Measurements from ENCODE around the gene FLT3LG.
A peak's percentile ranks its signal among the peaks of the same experiment; 100 is the strongest.

Gene FLT3LG, protein sequence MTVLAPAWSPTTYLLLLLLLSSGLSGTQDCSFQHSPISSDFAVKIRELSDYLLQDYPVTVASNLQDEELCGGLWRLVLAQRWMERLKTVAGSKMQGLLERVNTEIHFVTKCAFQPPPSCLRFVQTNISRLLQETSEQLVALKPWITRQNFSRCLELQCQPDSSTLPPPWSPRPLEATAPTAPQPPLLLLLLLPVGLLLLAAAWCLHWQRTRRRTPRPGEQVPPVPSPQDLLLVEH

DNA sequence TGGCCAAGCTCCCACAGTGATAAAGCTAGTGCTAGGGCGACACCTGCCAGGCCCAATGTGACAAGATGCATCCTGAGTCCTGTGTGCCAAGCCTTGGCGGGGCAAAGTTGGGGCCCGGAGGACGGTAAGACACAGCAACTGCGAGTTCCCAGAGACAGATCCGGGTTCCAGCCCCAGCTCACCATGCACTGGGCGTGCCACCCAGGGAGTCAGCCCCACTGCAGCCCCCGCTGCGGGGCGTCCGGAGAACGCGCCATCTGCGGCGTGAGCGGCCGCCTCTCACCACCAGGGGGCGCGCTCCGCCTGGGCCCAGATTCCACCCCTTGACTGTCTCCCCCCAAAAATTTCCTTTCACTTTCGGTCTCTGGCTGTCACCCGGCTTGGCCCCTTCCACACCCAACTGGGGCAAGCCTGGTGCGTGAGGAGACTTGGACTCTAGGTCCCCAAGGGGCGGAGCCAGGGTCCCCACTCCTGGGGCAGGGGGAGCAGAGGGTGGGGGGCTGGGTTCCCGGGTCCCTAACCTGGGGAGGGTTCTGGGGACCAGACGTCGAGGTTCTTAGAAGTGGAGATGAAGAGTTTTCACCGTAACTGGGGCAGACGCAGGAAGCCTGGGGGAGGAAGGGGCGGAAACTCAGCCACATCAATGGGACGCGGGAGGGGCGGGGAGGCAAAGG lies at the start of gene FLT3LG:
FLT3LG (plus strand) TSS at position 348 of the 674 bp plus-strand sequence. CDS start 425 bp downstream, outside the sequence.
- TF ChIP-seq, protein P1, sequence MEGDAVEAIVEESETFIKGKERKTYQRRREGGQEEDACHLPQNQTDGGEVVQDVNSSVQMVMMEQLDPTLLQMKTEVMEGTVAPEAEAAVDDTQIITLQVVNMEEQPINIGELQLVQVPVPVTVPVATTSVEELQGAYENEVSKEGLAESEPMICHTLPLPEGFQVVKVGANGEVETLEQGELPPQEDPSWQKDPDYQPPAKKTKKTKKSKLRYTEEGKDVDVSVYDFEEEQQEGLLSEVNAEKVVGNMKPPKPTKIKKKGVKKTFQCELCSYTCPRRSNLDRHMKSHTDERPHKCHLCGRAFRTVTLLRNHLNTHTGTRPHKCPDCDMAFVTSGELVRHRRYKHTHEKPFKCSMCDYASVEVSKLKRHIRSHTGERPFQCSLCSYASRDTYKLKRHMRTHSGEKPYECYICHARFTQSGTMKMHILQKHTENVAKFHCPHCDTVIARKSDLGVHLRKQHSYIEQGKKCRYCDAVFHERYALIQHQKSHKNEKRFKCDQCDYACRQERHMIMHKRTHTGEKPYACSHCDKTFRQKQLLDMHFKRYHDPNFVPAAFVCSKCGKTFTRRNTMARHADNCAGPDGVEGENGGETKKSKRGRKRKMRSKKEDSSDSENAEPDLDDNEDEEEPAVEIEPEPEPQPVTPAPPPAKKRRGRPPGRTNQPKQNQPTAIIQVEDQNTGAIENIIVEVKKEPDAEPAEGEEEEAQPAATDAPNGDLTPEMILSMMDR (IDR thresholded peaks at IDR 0.05; ENCODE audit: insufficient read depth, missing control alignments), result peak; percentile 67
- DNase-seq (ENCODE audit: insufficient read length, low spot score) (peak; percentile 81), FAIRE-seq (no peak)

DNA sequence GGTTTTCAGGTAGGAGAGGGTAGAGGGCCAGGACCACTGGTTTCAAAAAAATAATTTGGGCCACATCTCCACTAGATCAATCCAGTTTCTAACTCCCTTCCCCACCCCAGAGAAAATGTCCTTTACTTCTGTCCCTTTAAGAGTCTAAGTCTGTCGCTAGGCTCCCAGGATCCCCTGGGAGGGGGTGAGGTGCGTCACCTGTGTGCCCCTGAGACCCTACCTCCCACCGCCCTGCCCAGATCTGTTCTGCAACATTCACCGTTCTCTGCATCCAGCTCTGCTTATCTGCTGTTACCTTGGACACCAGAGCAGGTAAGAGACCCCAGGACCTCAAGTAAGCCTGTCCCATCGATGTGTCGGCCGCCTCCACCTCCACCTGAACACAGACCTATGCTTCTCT lies 48.8 kb upstream of the FLT3LG start, which contains the start of gene GFY:
GFY (plus strand) TSS at position 211 of the 400 bp plus-strand sequence. CDS start 1,043 bp downstream, outside the sequence.
- TF ChIP-seq, protein P1 (IDR thresholded peaks at IDR 0.05; ENCODE audit: insufficient read depth, missing control alignments), result no peak
- FAIRE-seq (no peak), DNase-seq (ENCODE audit: insufficient read length, low spot score) (no peak)

DNA sequence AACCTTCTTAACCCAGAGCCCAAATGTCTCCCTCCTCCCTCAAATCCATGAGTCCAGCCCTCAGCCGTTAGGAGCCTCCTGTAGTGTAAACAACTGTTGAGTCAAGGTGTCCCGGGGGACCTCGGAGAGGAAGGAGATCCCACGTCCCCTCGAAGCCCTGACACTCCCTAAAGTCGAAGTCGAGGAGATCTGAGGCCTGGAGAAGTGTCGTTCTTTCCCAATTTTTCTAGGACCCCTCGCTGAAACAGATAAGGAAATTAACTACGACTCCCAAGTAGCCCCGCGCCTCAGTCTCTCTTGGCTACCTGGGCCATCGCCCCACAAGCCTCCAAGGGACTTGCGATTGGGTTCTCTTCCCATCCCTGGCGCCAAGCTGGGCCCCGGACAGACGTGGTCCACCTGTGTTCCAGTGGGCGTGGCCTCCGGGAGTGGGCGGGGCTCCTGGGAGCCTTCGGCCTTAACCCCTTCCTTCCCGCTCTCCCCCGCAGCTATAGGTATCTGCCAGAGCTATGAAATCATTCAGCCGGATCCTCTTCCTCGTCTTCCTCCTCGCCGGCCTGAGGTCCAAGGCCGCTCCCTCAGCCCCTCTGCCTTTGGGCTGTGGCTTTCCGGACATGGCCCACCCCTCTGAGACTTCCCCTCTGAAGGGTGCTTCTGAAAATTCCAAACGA lies 48.0 kb upstream of the FLT3LG start:
- no peak for FAIRE-seq
- TF ChIP-seq, protein P1 (IDR thresholded peaks at IDR 0.05; ENCODE audit: insufficient read depth, missing control alignments), result no peak
- no peak for DNase-seq (ENCODE audit: insufficient read length, low spot score)

DNA sequence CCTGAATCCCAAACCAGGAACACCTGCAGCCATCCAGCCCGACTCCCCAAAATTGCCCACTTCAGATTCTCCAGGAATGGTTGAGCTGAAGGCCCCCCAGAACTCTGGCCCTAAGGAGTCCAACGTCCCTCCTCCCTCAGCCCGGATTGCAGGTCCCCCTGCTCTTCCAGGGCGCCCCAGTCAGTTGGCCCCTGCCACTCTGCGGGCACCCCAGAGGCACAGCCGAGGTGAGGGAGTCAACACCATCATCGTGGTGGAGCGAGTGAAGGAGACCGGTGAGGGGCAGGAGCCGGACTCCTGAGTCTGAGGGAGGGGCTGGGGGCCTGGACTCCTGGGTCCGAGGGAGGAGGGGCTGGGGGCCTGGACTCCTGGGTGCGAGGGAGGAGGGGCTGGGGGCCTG lies 46.7 kb upstream of the FLT3LG start:
- DNase-seq (ENCODE audit: insufficient read length, low spot score) (no peak), FAIRE-seq (no peak)
- TF ChIP-seq, protein P1 (IDR thresholded peaks at IDR 0.05; ENCODE audit: insufficient read depth, missing control alignments), result no peak

DNA sequence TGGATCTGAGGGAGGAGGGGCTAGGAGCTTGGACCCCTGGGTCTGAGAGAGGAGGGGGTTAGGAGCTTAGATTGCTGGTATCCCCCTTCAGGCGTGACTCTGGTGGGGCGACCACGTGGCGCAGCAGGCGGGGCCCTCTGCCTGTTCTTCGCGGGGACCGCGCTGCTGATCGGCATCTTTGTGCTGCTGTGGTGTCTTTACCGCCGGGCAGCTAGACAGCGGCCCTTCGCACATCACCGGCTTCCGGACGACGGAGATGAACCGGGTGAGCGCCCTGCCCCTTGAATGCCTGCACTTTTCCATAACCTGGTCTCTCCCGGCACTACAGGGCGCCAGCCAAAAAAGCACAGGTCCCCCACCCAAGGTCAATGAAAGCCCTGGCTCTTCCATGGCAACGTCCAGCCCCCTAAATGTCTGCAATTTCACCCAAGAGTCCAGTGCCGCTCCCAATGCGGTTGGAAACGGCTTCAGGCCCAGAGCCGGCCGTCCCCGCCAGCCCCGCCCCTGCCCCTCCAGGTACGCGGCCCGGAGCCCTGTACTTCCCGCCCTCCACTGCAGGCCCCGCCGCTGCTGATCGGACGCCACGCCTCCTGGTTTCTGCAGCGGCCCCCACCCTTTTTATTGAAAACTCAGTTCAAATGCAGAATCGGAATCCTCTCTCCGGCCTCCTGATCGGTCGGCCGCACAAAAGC lies 46.0 kb upstream of the FLT3LG start:
- DNase-seq (ENCODE audit: insufficient read length, low spot score) (no peak), FAIRE-seq (no peak)
- TF ChIP-seq, protein P1 (IDR thresholded peaks at IDR 0.05; ENCODE audit: insufficient read depth, missing control alignments), result no peak

DNA sequence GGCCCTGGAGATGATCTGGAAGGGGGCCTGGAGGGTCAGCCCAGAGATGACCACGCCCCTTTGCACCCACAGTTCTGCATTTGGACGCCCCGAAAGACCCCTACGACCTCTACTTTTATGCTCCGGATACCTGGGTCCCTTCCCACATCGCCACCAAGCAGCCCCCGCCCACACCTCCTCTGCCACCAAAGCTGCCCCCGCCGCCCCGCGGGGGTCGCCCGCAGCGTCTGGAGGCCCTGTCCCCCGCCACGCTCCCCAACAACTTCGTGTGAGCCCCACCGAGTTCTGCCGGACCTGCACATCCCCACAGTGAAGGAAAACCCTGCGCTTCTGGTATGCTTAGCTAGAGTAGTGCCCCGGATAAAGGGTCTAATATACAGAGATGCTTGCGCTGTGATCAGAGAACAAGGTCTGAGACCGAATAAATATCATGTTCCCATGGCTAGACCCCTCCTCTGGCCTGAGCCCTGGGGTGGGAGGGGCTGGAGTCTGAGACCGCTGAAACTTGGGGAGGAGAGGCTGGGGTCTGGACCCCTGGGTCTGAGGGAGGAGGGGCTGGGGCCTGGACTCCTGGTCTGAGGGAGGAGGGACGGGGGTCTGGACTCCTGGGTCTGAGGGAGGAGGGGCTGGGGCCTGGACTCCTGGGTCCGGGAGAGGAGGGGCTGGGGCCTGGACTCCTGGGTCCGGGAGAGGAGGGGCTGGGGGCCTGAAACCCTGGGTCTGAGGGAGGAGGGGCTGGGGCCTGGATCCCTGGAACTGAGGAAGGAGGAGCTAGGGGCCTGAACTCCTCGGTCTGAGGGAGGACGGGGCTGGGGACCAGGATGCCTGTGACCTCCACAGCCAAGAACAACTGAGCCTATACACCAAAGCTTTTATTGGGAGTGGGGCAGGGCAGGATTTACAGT lies 45.2 kb upstream of the FLT3LG start:
- FAIRE-seq (no peak), DNase-seq (ENCODE audit: insufficient read length, low spot score) (no peak)

More for the DNA sequence above, 45.2 kb upstream of the FLT3LG start:
- TF ChIP-seq, protein P1 (IDR thresholded peaks at IDR 0.05; ENCODE audit: insufficient read depth, missing control alignments), result no peak

Measured in D721Med (cell line).